Activated CD4-positive, CD25-positive, alpha-beta regulatory T cell treated with anti-CD3 and anti-CD28 coated beads, Interleukin-2, amount 50 U/mL, for 24 hours (primary cell): ENCODE data around the gene ARHGAP4.

Experiments
- ATAC-seq, 2 donors: fragments of 150-1000 bp; cut with Tn5 transposase; one replicate each; pipeline ENCODE4 v1.10.0; 2021; ENCODE audit warnings: mild to moderate bottlenecking in 1 of 2, moderate library complexity in 1 of 2

ARHGAP4 gene

DNA sequence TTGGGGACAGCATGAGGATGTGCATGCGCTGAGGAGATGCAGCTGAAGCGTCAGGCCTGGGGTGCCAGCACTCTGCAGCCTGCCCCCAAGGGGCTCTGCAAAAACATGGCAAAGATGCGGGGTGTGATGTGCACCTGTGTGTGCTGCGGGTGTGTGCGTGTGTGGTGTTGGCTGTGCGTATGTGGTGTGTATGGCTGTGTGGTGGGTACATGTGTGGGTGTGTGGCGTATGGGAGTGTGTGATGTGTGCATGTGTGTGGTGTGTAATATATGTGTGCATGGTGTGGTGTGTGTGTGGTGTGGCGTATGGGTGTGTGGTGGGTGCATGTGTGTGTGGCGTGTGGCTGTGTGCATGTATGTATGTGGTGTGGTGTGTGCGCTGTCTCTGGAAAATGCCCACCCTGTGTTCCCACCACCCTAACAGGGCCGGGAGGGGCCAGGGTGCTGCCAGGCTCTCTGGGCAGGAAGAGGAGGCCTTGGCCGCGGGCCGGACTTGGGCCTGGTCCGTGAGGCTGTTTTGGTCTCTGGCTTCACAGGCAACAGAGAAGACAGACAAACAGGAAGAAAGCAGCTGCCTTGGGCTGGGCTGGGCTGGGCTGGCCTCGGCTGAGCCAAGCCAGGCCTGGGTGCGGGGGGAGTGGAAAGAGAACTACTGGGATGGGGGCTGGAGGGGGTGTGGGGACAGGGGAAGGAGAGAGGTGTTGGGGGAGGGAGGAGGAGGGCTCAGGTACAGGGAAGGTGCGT lies 22.7 kb downstream of the ARHGAP4 start:
- ATAC-seq: peak in 1 of 2 donors; percentile 2

DNA sequence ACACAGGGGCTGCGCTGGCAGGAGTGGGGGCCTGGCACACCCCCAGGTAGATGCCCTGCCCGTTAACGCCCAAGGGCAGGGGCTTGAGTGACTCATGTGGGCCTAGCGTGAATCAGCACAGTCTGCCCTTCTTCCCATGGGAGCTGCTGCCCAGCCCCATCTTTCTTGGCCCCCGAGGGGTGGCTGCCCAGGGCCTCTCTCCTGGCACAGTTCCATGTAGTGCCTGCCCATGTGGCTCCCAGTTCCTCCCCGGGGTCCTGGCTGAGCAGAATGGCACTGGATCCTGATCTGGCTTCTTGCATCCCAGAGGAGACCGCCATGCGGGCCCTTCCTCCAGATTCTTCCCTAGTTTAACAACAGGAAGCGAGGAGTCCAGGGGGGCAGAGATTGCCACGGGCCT lies 23.7 kb downstream of the ARHGAP4 start:
- ATAC-seq: no peak

DNA sequence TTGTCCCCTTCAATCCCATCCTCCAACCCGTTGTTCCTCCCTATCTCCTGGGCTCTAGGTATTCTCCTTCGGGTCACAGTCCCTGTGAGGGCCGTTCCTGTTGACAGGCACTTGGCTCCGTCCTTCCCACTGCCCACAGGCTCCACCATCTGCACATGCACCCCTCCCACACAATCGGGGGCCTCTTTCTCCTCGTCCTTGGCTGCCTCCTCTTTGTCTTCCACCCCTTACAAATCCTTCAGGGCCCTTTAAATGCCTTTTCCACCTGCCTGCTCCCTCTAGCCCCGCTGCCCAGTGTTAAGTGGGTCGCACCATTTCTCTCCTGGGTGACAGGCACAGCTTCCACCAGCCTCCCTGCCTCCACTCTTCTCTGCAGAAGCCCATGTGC lies 24.3 kb downstream of the ARHGAP4 start:
- ATAC-seq: no peak

DNA sequence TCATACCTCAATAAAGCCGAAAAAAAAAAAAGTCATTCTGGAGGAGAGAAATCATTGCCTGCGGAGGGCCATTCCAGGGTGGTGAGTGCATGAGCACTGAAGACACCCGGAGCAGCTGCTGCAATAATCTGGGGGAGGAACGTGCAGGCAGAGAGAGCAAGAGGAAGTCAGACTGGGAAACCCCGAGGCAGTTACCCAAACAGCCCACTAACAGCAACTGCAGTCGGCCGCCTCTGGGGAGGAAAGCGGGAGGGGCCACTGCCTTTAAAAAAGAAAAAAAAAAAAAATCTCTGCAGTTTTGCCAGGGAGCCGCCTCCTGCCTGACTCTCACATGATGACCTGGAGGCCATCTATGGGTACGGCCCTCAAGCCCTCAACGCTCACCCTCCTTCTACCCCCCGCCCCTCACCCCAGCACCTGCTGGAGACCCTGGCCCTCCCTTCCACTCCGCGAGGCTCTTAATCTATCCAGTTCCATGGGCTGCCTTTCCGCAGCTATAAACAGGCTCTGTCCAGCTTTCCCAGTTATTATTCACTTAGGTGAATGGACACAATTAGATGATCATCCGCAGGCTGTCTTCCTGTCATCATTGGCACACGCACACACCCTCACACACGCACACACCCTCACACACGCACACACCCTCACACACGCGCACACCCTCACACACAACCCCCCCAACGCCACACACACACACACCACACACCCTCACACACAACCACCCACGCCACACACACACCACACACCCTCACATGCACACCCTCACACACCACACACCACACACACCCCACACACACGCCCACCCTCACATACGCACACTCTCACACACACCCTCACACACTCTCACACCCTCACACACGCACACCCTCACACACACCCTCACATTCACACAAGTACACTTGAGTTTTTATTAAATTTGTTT lies 25.0 kb downstream of the ARHGAP4 start:
- ATAC-seq: peak; percentile 73 to 75

DNA sequence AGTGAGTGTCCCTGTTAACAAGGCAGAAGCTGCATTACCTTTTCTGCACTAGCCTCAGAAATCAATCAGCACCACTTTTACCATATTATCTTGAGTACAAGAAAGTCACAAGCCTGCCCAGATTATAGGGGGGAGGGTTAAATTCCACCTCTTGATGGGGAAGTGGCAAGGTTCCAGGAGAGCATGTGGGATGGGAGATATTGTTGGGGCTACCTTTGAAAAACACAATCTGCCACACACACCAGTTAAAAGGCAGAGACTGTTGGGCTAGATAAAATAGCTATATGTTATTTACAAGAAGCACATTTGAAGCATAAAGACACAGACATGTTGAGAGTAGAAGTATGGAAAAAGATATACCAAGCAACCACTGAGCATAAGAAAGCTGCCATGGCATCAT lies 28.2 kb downstream of the ARHGAP4 start:
- ATAC-seq: no peak

DNA sequence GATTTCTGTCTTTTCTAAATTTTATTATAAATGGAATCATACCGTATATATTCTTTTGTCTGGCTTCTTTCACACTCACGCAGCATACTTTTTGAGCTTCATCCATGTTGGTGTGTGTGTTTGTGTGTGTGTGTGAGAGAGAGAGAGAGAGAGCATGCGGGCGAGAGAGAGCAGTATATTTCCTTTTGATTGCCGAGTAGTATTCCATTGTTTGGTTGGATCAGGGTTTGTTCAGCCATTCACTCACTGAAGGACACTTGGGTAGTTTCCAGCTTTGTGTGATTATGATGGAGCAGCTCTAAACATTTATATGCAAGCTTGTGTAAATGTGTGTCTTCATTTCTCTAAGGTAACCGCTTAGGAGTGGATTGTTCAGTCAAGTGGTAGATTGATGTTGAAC lies 36.9 kb downstream of the ARHGAP4 start:
- no peak for ATAC-seq

DNA sequence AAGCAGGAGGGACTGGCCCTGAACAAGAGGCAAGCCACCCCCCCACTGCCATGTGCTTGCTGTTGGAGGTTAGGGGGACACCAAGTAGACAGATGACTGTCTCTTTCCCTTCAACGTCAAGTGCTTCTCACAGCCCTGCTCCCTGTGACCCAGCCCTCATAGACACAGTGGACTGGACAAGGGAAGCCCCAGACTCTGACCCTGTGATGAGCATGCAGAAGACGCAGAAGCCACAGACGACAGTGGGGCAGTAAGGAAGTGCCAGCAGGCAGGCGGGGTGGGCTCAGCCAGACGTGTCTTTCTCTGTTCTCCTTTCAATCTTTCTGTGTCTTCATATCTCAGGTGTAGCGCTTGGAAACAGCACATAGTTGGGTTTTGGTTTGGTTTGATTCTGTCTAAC lies 37.7 kb downstream of the ARHGAP4 start:
- ATAC-seq: peak in 1 of 2 donors; percentile 27

DNA sequence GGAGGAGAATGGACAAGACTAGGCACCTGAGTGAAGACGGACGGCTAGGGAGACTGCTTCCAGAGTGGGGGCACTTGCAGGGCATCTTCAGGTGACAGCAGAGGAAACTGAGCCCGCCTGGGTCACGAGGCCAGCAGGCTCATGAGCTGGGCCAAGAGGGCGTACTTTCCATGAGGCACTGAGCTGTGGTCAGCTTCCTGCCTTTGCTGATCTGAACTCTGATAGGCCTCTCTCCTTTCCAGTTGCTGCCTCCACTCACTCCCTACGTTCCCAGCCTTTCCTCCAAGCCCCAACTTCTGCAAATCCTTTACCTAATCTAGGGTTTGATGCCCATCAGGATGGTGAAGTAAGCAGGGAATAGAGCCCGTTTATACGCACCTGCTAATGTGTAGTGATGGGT lies 38.7 kb downstream of the ARHGAP4 start:
- ATAC-seq: no peak

DNA sequence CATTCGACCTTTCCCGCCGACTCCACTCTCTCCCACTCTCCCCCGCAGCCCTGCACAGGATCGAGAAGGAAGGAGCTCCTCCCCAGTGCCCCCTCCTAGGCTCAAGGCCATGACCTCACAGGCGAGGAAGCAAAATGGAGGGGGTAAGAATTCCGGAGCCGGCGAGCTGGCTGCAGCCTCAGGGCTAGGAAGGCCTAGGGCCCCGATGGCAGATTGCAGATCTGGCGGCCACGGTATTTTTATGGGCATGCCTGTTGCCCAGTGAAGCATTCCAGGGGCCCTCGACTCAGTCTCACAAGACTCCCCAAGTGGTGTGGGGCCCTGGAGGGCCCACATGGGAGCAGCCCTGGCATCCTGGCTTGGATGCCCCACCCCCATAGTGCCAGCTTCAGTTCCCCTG lies 39.1 kb downstream of the ARHGAP4 start:
- no peak for ATAC-seq

DNA sequence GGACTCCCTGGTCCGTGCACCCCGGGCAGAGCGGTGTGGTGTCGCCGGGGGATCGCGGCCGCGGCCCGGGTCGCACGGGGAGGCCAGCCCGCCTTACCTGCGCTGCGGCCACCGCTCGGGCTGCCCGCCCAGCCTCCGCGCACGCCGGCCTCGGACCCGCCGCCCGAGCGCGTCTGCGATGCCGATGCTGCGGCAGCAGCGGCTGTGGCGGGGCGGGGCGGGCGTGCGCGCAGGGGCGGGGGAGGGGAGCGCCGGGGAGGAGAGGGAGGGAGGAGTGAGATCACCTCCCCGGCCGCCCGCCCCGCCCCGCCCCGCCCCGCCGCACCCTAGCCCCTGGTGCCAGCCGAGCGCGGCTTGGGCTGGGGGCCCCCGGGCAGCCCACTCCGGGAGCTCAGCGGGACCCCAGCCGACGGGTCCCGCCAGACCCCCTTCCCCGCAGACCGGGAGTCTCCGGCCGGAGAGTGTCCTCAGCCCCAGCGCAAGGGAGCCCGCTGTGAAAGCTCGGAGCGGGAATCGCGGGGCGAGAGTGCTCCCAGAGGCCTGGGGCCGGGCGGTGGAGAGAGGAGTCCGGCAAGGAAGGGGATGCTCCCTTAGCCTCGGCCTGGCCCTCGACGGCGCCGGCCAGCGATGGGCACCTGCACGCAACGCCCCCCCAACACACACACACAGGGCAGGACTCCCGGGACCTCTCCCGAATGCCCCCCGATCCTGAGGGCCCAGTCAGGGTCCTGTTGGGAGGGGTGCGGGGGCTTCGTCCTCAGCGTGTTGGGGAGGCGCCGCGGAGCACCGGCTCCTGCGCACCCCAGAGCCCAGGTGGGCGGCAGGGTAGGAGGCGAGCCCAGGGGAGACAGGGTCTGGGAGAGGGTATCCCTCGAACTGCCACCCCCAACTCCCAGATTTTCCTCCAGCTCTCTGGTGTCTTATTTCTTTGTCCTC lies 39.8 kb downstream of the ARHGAP4 start, which contains the start of gene L1CAM:
Gene L1CAM (minus strand): TSS at position 206 of the 936 bp plus-strand sequence. CDS start 10,337 bp downstream, outside the sequence.
- ATAC-seq: peak in 1 of 2 donors; percentile 20

DNA sequence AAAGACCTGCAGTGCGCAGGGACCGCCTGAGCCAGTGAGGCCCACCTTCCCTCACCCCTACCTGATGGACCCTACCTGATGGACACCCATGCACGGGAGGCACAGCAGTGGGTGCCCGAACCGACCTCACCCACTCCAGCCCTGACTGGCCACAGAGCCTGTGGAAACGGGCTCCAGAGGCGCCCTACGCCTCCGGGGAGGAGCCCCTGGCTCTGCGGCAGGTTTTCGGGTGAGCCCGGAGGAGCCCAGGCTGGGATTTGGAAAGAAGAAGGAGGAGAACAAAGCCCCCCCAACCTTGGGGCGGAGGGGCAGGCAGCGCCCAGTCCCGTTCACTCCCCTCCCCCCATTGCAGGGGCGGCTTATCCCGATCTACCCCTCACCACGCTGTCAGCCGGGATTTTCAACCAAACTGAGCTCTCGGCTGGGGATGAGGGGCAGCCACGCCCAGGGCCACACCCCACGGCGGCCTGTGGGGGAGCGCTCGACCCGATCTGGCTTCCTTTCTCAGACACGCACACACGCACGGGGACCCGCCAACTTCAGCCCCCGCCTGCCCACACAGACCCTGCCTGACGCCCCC lies 40.8 kb downstream of the ARHGAP4 start:
- ATAC-seq: no peak

DNA sequence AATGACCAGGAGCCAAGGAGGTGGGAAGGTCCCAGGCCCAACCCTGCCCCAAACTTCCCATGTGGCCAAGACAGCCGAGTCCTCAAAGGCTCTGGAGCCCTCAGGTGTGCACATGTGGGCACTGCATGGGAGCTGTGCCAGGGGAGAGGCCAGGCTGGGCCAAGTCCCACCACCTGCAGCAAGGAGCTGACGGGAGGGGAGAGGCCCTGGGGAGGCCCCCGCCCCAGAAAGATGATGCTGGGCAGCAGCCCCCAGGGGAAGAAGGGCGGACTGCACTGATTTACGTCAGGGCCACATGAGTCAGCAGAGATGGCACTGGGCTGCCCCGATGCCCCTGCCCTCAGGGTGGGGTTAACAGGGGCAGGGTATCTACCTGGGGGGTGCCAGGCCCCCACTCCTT lies 41.5 kb downstream of the ARHGAP4 start:
- no peak for ATAC-seq

DNA sequence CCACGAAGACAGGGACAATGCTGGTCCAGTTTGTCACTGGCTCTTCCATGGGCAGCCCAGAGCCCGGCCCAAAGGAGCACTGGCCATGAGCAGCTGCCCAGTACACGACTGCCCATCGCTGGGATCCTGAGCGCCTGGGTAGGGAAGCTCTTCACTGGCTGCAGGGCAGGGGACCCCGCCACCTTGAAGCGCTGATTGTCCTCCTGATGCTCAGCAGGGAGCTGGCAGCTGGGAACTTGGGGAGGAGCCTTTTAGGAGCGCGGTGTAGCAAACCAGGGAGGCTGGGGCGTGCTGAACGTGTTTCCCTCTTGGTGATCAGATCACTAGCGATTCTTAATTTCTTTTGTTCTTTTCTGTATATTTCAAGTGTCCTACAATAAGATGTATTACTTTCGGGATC lies 41.9 kb downstream of the ARHGAP4 start:
- no peak for ATAC-seq

DNA sequence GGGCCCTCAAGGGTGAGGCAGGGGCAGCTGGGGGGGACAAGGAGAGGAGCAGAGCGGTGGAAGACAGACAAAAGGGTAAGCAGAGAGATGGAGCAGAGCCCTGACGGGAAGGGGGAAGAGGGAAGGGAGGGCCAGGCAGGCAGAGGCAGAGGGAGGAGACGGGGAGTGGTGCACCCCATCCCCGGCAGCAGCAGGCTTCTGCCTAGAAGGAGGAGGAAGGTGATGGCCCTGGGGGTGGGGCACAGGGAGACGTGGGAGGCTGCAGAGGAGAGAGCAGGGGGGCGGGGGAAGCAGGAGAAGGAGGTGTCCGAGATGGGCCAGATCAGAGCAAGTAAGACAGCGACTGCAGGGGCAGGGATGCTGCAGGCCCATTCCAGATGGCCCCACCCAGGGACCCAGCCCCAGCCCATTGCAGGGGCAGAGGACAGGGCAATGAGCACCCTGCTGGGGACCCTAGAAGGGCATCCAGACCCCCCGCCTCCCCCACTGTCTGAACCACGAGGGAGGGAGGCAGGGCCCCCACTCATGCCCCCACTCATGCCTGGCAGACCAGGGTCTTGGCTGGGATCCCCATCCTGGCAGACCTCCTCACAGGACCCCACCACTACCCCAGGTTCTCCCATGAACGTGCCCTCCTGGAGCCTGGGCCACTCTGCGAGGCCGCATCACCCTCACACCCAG lies 42.8 kb downstream of the ARHGAP4 start:
- no peak for ATAC-seq

DNA sequence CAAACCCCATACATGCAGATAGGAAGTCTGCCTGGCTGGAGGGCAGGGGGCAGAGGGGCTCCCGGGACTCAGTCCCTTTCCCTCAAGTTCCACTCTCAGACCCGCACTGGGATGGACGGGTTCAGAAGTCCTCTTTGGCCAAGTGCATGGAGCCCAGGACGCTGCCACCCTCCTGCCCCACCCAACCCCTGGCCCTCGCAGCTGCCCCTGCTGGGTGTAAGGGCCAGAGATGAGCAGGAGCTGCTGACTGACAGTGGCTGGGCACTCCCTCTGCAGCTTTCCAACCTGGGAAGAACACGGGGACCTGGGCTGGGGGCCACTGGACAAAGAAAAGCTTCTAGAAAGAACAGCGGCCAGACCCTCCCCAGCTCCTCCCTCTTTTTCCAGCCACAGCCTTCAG lies 43.5 kb downstream of the ARHGAP4 start:
- no peak for ATAC-seq

DNA sequence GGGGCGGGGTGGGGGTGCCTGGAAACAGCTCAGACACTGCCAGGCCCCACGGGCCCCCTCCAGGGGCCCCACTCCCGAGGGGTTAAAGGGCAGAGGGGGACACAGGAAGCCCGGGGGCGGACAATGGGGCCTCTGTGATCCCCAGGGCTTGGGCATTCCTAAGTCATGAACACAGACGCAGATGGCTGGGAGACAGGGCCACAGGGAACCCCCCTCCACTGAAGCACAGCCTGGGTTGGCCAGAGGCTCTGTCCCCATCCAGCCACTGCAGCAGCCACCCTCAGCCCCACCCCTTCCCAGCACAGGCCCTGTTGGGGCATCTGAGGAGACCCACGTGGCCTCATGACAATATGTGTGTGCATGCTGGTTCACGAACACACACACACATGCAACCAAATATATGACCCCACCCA lies 44.0 kb downstream of the ARHGAP4 start:
- ATAC-seq: no peak

DNA sequence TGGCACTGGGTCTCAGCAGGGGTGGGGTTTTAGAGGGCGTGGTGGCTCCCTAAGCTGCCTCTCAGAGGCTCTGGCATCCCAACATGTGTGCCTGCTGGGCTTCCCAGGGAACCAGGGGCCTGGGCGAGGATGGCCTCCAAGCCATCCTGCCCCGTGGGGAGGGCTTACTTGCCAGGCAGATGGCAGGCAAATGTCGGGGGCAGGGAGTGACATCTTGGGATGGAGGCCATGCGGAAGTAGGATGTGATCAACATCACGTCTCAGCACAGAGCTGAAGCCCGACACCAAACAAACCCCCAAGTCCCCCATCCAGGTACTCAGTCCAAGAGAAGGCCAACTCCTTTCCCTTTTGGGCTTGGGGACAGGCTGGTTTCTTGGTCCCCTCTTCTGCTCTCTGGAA lies 44.8 kb downstream of the ARHGAP4 start:
- no peak for ATAC-seq

DNA sequence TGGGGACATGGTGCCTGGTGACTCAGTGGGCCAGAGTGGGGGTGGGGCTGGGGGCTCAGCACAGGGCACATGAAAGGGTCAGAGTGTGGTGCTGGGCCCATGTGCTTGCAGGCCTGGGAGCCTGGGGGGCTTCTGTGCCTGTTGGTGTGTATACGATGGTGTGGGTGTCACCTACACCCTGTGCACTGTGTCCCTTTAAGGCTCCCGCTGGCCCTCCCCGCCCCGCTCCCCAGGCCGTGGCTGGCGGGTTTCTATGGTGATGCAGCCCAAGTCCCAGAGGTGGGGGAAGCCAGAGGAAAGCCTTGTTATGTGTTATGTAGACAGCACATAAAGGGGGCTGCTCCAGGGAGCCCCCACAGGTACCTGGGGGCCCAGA lies 45.6 kb downstream of the ARHGAP4 start:
- no peak for ATAC-seq

DNA sequence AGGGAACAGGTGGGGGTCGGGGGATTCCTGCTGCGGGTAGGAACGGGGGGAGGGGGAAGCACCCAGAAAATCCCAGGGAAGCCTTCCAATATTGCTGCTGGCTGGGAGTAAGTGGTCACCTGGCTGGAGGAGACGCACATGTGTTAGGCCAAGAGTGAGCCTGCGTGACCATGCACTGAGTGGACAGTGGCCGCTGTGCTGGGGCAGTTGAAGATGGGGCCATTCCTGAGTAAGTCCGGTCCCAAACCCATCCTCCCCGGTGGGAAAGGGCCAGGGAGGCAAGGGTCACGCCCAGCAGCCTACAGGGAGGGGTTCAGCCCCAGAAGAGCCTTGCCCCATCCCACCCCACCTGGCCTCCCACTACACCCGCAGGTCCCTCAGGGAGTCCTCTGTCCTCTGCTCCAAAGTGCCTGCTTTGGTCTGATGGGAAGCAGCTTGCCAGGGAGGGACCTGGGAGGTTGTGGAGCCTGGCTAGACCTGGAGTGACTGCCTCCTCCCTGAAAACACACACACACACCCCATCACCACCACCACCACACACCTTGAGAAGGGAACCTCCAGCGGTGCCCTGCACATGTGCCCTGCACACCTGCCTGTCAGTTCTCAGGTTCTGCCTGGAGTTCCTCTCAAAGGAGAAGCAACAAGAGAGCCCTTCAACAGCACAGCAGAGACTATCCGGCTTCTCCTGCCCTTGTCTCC lies 46.2 kb downstream of the ARHGAP4 start:
- no peak for ATAC-seq

DNA sequence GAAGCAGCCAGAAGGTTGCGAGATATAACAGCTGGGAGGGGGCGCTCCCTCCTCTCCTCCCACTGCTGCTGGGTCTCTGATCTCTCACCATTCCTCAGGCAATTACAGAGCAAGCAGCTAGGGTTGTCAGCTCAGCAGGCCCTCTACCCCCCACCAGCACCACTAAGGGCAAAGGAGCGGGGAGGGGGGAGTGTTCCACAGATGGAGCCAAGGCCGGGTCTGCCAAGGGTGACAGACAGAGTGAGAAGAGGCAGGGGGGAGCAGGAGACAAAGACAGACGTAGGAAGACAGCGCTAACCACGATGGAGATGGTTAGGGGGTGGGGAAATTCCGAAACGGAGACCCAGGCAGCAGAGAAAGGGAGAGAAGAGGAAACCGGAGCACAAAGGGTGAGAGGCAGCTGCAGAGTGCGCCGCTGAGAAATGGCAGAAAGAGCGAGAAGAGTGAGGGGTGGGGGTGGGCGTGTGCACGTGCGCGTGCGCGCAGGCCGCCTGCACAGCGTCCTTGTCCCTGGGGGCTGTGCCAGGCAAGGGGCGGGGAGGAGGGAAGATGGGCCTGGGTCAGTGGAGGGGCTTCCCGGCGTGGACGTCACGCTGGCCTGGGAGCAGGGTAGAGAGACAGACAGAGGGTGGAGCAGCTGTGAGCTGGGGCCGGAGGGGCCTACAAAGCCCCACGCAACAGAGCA lies 47.0 kb downstream of the ARHGAP4 start:
- peak in 1 of 2 donors; percentile 51 for ATAC-seq

DNA sequence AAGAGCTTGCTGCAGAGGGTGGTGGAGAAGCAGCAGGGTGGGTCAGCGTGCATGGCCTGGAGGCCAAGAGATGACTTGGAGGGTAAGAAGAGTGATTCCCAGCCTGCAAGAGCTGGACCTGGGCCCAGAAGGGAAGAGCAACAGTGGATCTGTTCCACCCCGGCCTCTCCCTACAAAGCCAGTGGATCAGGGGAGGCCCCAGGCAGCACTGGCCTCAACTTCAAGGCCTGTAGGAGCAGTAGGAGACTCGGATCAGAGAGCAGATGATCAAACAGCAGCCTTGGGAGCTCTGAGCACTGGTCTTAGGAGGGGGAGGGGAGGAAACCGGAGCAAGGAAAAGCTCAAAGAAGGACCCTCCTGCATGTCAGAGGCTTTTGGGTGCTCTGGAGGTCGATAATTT lies 47.7 kb downstream of the ARHGAP4 start:
- no peak for ATAC-seq
